ENCODE data around the gene SLC6A5.

SLC6A5 gene

DNA sequence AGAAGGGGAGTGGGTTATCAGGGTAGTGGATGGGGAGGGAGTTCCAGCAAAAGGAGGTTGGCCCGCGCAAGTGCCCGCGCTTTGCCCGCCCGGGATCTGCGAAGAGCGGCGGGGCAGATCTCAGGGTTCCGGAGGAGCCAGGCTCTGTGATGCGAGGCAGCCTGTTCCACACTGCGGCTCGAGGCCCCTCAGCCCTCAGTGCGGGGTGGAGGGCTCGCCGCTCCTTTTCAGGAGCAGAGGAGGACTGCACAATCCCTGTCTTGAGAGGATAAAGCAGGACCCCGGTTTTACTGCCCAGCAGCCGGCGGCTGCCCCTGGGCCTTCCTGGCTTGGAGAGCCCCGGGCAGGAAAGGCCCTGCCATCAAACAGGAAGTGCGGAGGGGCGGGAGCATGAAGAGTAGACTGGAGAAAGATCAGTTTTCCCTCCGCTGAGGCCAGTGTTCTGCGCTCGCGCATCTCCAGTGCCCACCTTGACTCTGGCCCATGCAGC is 6.2 kb downstream of the SLC6A5 start:
- TF ChIP-seq, protein P1, sequence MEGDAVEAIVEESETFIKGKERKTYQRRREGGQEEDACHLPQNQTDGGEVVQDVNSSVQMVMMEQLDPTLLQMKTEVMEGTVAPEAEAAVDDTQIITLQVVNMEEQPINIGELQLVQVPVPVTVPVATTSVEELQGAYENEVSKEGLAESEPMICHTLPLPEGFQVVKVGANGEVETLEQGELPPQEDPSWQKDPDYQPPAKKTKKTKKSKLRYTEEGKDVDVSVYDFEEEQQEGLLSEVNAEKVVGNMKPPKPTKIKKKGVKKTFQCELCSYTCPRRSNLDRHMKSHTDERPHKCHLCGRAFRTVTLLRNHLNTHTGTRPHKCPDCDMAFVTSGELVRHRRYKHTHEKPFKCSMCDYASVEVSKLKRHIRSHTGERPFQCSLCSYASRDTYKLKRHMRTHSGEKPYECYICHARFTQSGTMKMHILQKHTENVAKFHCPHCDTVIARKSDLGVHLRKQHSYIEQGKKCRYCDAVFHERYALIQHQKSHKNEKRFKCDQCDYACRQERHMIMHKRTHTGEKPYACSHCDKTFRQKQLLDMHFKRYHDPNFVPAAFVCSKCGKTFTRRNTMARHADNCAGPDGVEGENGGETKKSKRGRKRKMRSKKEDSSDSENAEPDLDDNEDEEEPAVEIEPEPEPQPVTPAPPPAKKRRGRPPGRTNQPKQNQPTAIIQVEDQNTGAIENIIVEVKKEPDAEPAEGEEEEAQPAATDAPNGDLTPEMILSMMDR (IDR thresholded peaks at IDR 0.05; ENCODE audit: poor library complexity, severe bottlenecking), result no peak
- ATAC-seq (ENCODE audit: low read depth), result no peak
- H3K4me1 ChIP-seq (ENCODE audit: insufficient read depth, poor library complexity, severe bottlenecking), result peaks cover 6% of the 10 kb centered on the region
- no peak overlapping the region for H3K27ac ChIP-seq (ENCODE audit: poor library complexity, severe bottlenecking)
- H3K36me3 ChIP-seq (ENCODE audit: low read depth), result no peaks in the 10 kb centered on the region
- H3K9me3 ChIP-seq (ENCODE audit: severe bottlenecking), result no peaks in the 10 kb centered on the region
- no peak for DNase-seq (ENCODE audit: low spot score)
- H3K4me3 ChIP-seq (ENCODE audit: severe bottlenecking), result no peak overlapping the region
- H3K27me3 ChIP-seq (ENCODE audit: insufficient read depth, poor library complexity, severe bottlenecking), result peaks cover 72% of the 10 kb centered on the region

DNA sequence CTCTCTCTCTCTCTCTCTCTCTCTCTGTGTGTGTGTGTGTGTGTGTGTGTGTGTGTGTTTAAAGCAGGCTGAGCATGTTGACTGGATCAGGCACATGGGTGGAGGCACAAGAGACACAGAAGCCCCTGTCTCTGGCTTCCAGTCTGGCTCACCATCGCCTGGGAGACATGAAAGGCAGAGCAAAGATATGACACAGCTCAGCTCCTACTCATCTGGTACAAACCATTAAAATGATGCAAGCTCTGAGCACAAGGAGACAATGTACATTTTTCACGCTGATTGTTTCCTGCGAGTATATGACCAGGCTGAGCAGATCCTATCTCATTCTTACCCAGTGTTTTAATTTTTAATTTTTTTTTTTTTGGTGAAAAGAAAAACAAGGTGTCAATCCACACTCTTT is 9.5 kb downstream of the SLC6A5 start:
- peaks cover 40% of the 10 kb centered on the region for H3K27me3 ChIP-seq (ENCODE audit: insufficient read depth, poor library complexity, severe bottlenecking)
- H3K9me3 ChIP-seq (ENCODE audit: severe bottlenecking), result no peaks in the 10 kb centered on the region
- no peak overlapping the region for H3K27ac ChIP-seq (ENCODE audit: poor library complexity, severe bottlenecking)
- TF ChIP-seq, protein P1 (IDR thresholded peaks at IDR 0.05; ENCODE audit: poor library complexity, severe bottlenecking), result no peak
- peaks cover 10% of the 10 kb centered on the region for H3K4me1 ChIP-seq (ENCODE audit: insufficient read depth, poor library complexity, severe bottlenecking)
- no peak overlapping the region for H3K4me3 ChIP-seq (ENCODE audit: severe bottlenecking)
- no peak for DNase-seq (ENCODE audit: low spot score)
- no peaks in the 10 kb centered on the region for H3K36me3 ChIP-seq (ENCODE audit: low read depth)
- ATAC-seq (ENCODE audit: low read depth), result peak; percentile 13; the same call in 1 of the 3 replicates

DNA sequence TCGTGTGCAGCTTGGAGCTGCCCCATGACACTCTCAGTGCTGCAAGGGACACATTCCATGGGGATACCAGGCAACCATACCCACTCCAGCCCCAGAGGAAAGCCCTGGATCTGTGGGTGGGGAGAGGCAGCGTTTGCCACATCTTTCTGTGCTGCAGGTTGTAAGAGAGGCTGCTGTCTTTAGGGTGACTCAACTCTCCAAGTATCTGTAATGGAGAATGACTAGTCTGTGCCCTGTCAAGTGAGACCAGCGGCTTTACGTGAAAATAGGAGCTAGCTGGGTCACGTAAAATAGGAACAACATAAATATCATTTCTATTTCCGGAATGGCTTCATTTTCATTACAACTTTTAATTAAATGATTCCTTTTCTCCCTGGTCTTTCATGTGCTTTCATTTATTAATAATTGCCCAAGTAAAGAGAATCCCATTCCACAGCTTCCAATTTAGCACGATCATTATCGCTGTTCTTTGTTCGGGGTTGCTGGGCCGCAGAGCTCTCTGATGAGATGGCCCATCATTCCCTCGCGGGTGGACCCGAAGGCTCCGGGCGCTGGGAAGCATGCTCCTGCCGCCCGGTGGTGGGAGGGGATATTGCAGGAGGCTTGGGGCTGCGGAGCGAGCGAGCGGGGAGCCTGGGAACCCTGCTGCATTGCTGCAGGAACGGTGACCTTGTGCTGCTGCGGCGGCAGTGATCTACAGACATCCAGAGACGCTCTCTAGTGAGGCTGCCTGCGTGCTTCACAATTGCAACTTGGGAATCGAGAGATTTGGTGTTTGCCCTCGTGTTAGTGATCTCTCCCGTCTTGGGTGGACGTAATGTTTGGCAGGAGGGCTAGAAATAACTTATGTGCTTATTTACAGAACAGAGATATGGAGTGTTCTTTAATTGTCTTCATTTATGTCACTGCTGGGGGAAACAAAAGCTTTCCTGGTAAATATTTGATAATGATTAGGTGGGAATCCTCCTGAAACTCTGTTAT is 10.6 kb downstream of the SLC6A5 start:
- no peaks in the 10 kb centered on the region for H3K9me3 ChIP-seq (ENCODE audit: severe bottlenecking)
- TF ChIP-seq, protein P1 (IDR thresholded peaks at IDR 0.05; ENCODE audit: poor library complexity, severe bottlenecking), result peak; percentile 97
- no peak overlapping the region for H3K4me3 ChIP-seq (ENCODE audit: severe bottlenecking)
- ATAC-seq (ENCODE audit: low read depth), result peak; percentile 77
- peaks cover 29% of the 10 kb centered on the region for H3K27me3 ChIP-seq (ENCODE audit: insufficient read depth, poor library complexity, severe bottlenecking)
- H3K4me1 ChIP-seq (ENCODE audit: insufficient read depth, poor library complexity, severe bottlenecking), result peaks cover 10% of the 10 kb centered on the region
- no peaks in the 10 kb centered on the region for H3K36me3 ChIP-seq (ENCODE audit: low read depth)
- no peak for DNase-seq (ENCODE audit: low spot score)
- peak overlapping the region; percentile 8 for H3K27ac ChIP-seq (ENCODE audit: poor library complexity, severe bottlenecking)

DNA sequence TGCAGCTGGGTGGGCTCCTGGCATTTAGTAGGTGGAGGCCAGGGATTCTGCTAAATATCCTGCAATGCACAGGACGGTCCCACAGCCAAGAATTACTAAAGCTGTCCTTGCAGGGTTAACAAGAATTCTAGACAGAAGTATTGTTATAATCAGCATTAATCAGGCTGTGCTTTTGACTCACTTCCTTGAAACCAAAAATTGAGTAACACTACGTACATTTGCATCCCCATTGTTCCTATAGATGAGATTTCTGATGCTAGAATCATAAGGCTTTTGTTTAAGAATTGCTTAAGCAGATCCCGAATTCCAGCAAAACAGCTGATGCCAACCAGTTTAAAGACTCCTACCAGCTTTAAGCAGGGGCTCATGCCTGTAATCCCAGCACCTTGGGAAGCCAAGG is 11.4 kb downstream of the SLC6A5 start:
- Histone ChIP-seq H3K9me3 (ENCODE audit: severe bottlenecking) (no peaks in the 10 kb centered on the region), H3K36me3 (ENCODE audit: low read depth) (no peaks in the 10 kb centered on the region), H3K27ac (ENCODE audit: poor library complexity, severe bottlenecking) (peak overlapping the region; percentile 8), H3K4me1 (ENCODE audit: insufficient read depth, poor library complexity, severe bottlenecking) (peaks cover 10% of the 10 kb centered on the region), H3K27me3 (ENCODE audit: insufficient read depth, poor library complexity, severe bottlenecking) (peaks cover 21% of the 10 kb centered on the region), H3K4me3 (ENCODE audit: severe bottlenecking) (no peak overlapping the region)
- DNase-seq (ENCODE audit: low spot score) (no peak), ATAC-seq (ENCODE audit: low read depth) (peak; percentile 49)
- TF ChIP-seq, protein P1 (IDR thresholded peaks at IDR 0.05; ENCODE audit: poor library complexity, severe bottlenecking), result no peak
